Neural progenitor cell (in vitro differentiated cells): Measurements from ENCODE around the gene ACACB.

ENCODE experiments used
- CTCF ChIP-seq: fragments of 200-600 bp; sonication (generic); IDR thresholded peaks from 2 replicates; pipeline ENCODE4 v1.5.1; 2017; ENCODE audit warnings: antibody characterized with exemption, mild to moderate bottlenecking
- EZH2 ChIP-seq: fragments of 200-600 bp; sonication (generic); IDR thresholded peaks from 2 replicates; pipeline ENCODE4 v1.6.1; 2017; ENCODE audit warnings: antibody characterized with exemption, mild to moderate bottlenecking, moderate library complexity

DNA sequence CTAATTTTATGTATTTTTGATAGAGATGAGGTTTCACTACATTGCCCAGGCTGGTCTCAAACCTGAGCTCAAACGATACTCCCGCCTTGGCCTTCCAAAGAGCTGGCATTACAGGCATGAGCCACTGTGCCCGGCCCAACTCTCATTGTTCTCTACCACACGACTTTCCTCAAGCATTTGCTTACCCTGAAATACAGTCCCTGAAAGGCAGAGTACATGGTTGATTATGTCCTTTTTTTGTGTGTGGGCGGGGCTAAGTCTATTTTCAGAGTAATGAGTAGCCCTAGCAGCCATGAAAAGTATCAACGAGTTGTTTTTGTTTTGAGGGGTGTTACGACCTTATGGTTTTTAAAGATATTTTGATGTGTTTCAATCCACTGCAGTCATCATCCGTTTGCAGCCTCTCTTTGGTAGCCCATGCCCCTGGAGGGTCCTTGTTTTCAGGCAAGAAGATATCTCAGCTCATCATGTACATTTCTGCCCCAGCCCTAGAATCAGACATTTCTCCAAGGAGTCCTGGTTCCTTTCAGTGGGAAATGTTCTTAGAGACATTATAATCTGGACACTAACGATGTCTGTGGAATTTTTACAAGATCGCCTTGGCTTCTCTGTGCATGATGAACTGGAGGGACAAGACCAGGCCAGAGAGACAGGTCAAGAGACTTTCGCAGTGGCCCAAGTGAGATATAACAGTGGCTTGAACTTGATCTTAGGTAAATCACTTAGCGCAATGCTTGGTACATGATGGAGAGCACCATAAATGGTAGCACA, 8.7 kb downstream of the ACACB start:
- TF ChIP-seq CTCF (no peak), EZH2 (no peak)
